Measurements from ENCODE around the gene HECW1. TPM values are rescaled to one million over a fixed set of nuclear protein-coding genes. Genes with fewer than 3 reads are reported as not detected.

HECW1 gene
- total RNA-seq, 2 donors from 2014 or later, result 0.04 TPM; not detected in 1

DNA sequence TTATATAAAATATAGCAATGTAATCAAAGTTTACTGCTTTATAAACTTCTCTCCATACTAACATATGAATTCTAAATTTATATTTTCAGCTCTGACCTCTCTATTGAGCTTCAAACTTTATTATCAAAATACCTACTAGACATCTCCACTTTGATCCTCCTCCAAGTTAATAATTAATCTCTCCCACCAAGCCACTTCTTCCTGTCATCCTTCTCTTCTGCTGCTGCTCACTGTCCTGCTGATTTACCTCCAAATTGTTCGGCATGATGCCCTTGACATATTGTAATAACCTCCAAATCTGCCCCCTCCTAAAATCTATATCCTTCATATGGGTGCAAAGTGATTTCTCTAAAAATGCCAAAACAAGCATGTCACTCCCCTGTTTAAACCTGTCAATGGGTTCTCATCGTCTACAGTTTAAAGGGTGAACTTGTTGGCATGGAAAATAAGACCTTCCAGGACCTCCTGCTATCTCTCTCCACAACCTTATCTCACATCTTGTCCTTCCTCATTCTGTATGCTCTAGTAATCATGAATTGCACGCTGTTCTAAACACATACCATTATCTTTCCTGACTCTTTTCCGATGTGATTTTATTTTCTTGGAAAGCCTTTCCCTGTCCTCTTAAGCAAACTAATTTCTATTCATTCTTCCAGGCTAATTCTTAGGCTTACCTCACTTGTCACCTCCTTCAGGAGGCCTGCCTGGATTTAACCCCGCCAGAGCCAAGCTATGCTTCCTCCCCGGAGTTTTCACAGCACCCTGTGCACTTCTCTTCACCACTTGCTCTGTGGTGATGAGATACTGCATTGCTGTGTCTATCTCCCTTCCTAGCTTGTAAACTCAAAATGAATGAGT is 418.3 kb downstream of the HECW1 start:
- no peak overlapping the region for H3K4me3 ChIP-seq
- no peaks in the 10 kb centered on the region for H3K9me3 ChIP-seq
- H3K4me1 ChIP-seq, result no peaks in the 10 kb centered on the region
- H3K27ac ChIP-seq, result no peak overlapping the region
- no peaks in the 10 kb centered on the region for H3K27me3 ChIP-seq
- H3K36me3 ChIP-seq, result no peaks in the 10 kb centered on the region
- TF ChIP-seq, protein P1, sequence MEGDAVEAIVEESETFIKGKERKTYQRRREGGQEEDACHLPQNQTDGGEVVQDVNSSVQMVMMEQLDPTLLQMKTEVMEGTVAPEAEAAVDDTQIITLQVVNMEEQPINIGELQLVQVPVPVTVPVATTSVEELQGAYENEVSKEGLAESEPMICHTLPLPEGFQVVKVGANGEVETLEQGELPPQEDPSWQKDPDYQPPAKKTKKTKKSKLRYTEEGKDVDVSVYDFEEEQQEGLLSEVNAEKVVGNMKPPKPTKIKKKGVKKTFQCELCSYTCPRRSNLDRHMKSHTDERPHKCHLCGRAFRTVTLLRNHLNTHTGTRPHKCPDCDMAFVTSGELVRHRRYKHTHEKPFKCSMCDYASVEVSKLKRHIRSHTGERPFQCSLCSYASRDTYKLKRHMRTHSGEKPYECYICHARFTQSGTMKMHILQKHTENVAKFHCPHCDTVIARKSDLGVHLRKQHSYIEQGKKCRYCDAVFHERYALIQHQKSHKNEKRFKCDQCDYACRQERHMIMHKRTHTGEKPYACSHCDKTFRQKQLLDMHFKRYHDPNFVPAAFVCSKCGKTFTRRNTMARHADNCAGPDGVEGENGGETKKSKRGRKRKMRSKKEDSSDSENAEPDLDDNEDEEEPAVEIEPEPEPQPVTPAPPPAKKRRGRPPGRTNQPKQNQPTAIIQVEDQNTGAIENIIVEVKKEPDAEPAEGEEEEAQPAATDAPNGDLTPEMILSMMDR (IDR thresholded peaks at IDR 0.05), result no peak
- no peak for DNase-seq (ENCODE audit: low spot score)

DNA sequence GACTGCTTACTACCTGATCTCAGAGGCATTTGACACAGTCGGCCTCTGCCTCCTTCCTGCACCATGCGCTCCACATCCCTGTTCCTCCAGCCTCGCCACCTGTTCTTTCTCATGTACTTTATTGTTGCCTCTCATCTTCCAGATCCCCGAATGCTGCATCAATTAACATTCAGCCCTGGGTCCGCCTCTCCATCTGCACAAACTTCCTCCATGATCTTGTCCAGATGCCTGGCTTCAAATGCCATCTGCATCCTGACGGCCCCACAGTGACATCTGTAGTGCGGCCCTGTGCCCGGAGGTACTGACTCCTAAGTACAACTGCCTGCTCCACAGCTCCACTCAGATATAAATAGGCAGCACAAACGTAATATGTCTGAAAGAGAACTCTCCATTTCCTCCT is 419.3 kb downstream of the HECW1 start:
- TF ChIP-seq, protein P1 (IDR thresholded peaks at IDR 0.05), result no peak
- Histone ChIP-seq H3K4me3 (no peak overlapping the region), H3K36me3 (no peaks in the 10 kb centered on the region), H3K27ac (no peak overlapping the region), H3K9me3 (no peaks in the 10 kb centered on the region), H3K4me1 (no peaks in the 10 kb centered on the region), H3K27me3 (no peaks in the 10 kb centered on the region)
- no peak for DNase-seq (ENCODE audit: low spot score)

DNA sequence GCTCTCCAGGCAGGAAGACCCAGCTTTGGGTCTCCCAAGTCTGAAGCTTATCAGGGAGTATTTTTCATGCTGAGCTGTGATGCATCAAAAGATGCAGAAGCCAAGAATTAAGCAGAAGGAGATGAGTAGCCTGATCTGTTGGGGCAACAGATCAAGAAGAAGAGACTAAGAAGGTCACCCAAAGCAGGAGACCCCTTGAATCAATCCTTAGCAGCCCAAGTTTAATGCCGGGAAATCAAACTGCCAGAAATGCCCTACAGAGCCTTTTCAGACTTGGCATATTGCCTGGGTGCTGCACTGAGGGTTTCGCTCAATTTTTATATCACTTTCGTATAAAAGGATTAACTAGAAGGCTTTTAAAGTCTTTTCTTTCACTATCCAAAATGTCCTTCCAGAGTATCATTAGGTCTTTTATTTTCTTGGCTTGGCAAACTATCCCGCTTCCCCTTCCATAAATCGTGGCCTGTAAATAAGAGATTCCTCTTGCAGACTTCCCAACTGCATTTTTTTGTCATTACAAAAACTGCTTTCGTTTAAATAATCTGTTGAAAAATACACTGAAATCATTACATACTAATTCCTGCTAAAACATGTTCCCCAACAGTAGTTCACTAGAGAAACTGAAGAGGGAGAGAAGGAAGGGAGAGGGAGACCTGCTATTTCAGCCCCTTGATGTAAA is 421.5 kb downstream of the HECW1 start:
- Histone ChIP-seq H3K36me3 (no peaks in the 10 kb centered on the region), H3K27ac (no peak overlapping the region), H3K9me3 (no peaks in the 10 kb centered on the region), H3K4me3 (no peak overlapping the region), H3K4me1 (peaks cover 0 to 8% of the 10 kb centered on the region in 2 donors), H3K27me3 (no peaks in the 10 kb centered on the region)
- TF ChIP-seq, protein P1 (IDR thresholded peaks at IDR 0.05), result no peak
- no peak for DNase-seq (ENCODE audit: low spot score)

DNA sequence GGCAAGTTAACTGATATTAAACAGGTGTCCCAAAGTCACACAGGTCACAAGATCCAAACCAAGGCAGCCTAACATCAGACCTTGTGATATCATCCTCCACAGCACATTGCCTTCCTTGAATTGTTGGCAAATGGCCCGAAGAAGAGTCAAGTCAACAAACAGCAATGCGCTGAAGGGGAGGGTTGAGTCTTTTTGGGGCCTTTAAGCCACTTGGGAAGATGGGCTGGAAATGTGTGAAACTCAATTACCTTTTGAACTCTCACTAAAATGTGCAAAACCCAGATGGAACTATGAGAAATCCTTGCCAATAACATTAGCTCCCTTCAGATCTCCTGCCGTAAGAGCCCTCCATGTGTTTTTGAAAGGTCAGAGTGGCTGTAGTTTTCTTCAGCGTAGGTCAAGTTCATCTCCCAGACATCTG is 422.6 kb downstream of the HECW1 start:
- no peak for DNase-seq (ENCODE audit: low spot score)
- H3K27ac ChIP-seq, result no peak overlapping the region

DNA sequence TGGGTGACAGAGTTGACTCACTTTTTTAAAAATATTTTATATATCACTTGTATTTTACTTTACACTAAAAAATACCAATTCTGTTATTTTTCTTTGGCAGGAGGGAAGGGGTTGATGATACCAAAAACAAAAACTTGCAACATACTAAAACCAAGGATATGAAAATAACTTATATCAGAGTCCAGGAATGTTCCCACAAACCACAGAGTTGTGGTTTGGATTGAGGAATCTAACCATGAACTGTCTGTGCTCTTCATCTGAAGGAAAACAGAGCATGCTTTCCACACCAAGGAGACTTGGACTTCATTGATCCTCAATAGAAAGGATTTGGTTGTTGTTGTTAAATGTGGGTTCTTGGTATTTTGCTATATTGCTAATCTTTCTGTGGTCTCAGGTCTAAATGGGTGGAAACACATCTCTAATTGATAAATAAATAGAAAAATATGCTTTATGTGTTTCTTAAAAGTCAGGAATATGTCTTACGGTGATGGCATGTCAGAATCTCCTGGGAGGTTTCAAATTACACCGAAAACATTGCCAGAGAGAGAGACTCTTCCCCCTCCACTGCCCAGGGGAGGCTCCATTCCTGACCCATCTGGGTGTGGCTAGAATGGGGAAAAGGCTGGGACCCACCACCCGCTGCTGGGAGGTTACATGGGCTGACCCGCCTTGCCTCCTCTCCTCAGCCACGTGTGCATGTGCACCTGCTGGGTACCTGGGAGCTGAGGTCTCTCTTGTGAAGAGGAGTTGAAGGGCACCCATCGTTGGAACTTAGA is 423.6 kb downstream of the HECW1 start:
- Histone ChIP-seq H3K27ac (peak overlapping the region in 1 of 2 donors; percentile 5), H3K36me3 (no peaks in the 10 kb centered on the region)

More for the DNA sequence above, 422.6 kb downstream of the HECW1 start:
- Histone ChIP-seq H3K27me3 (no peaks in the 10 kb centered on the region), H3K36me3 (no peaks in the 10 kb centered on the region), H3K4me1 (peaks cover 0 to 8% of the 10 kb centered on the region in 2 donors), H3K9me3 (no peaks in the 10 kb centered on the region), H3K4me3 (no peak overlapping the region)
- TF ChIP-seq, protein P1 (IDR thresholded peaks at IDR 0.05), result no peak

More for the DNA sequence above, 423.6 kb downstream of the HECW1 start:
- Histone ChIP-seq H3K4me3 (no peak overlapping the region), H3K4me1 (peaks cover 0 to 8% of the 10 kb centered on the region in 2 donors), H3K9me3 (no peaks in the 10 kb centered on the region), H3K27me3 (no peaks in the 10 kb centered on the region)
- TF ChIP-seq, protein P1 (IDR thresholded peaks at IDR 0.05), result no peak
- no peak for DNase-seq (ENCODE audit: low spot score)

All from right atrium auricular region (tissue), 2 donors.